SK-N-SH (cell line): ENCODE results near the gene B4GALT3. TPM values are rescaled to one million over a fixed set of nuclear protein-coding genes. Genes with fewer than 3 reads are reported as not detected.

Source experiments
- CTCF ChIA-PET: fragments of 300-600, 350-600 bp; formaldehyde crosslinking; extraction: SDS; loops from one replicate; lab custom pipeline; 2021; lab: Yijun Ruan, JAX
- POLR2A ChIA-PET: fragments of 350-600 bp; sonication (Branson Sonifier 250); formaldehyde crosslinking; extraction: SDS; loops from one replicate; lab custom pipeline; 2020; ENCODE audit warnings: antibody characterized with exemption, inconsistent platforms; lab: Yijun Ruan, JAX
- DNase-seq: peaks from one replicate; pipeline ENCODE4 v3.0.0; 2012
- H2AFZ ChIP-seq: fragments of 200-600 bp; sonication (generic); 2 replicates; pipeline ENCODE4 v1.8.1; 2016; ENCODE audit warnings: antibody characterized with exemption, mild to moderate bottlenecking, low read depth
- H3F3A ChIP-seq: fragments of 200-600 bp; sonication (generic); replicated peaks from 2 replicates; pipeline ENCODE3; 2016; ENCODE audit warnings: antibody characterized with exemption, mild to moderate bottlenecking; ENCODE audit not compliant: insufficient read depth
- H3K27ac ChIP-seq, 2 experiments: fragments of 200-500 bp in 1 of 2; fragments of 200-600 bp in 1 of 2; sonication (Bioruptor generic) in 1 of 2; sonication (generic), shearing (Covaris generic) in 1 of 2; 2 replicates each; pipeline versions ENCODE4 v1.5.1 to v1.6.1; 2014 to 2016; ENCODE audit warnings: low read depth in 2 of 2, inconsistent platforms in 1 of 2, low read length in 1 of 2, mild to moderate bottlenecking in 1 of 2, mixed read lengths in 1 of 2
- H3K27me3 ChIP-seq: fragments of 200-600 bp; sonication (generic), shearing (Covaris generic); 2 replicates; pipeline ENCODE4 v1.6.1; 2016; ENCODE audit warnings: mixed run types; ENCODE audit not compliant: insufficient read depth
- H3K36me3 ChIP-seq, 2 experiments: fragments of 200-500 bp in 1 of 2; fragments of 200-600 bp in 1 of 2; sonication (Bioruptor generic) in 1 of 2; sonication (generic) in 1 of 2; replicated peaks in 1 of 2; 2 replicates each; pipeline versions ENCODE3 to v1.5.1; 2014 to 2016; ENCODE audit warnings: low read length in 1 of 2, mild to moderate bottlenecking in 1 of 2; ENCODE audit not compliant: insufficient read depth in 2 of 2, control insufficient read depth in 1 of 2
- H3K4me1 ChIP-seq, 2 experiments: fragments of 200-500 bp in 1 of 2; fragments of 200-600 bp in 1 of 2; sonication (Bioruptor generic) in 1 of 2; sonication (generic), shearing (Covaris generic) in 1 of 2; 2 replicates each; pipeline versions ENCODE4 v1.5.1 to v1.6.1; 2014 to 2016; ENCODE audit warnings: low read depth in 1 of 2, low read length in 1 of 2, mixed run types in 1 of 2; ENCODE audit not compliant: insufficient read depth in 2 of 2, control insufficient read depth in 1 of 2
- H3K4me2 ChIP-seq: fragments of 200-600 bp; sonication (generic), shearing (Covaris generic); 2 replicates; pipeline ENCODE4 v1.6.1; 2017; ENCODE audit warnings: mixed run types
- H3K4me3 ChIP-seq, 2 experiments: fragments of 200-500 bp in 1 of 2; fragments of 200-600 bp in 1 of 2; sonication (Bioruptor generic) in 1 of 2; sonication (generic), shearing (Covaris generic) in 1 of 2; 2 replicates each; pipeline versions ENCODE4 v1.5.1 to v1.8.1; 2014 to 2016; ENCODE audit warnings: low read depth in 2 of 2, inconsistent platforms in 1 of 2, low read length in 1 of 2, mild to moderate bottlenecking in 1 of 2, mixed read lengths in 1 of 2, moderate library complexity in 1 of 2
- H3K79me2 ChIP-seq: fragments of 200-600 bp; sonication (generic); 2 replicates; pipeline ENCODE4 v1.8.1; 2017; ENCODE audit warnings: mild to moderate bottlenecking; ENCODE audit not compliant: insufficient read depth
- H3K9ac ChIP-seq: fragments of 200-600 bp; sonication (generic); 2 replicates; pipeline ENCODE4 v1.6.1; 2017; ENCODE audit warnings: mixed run types
- H3K9me2 ChIP-seq: fragments of 200-600 bp; sonication (generic); 2 replicates; pipeline ENCODE4 v1.6.1; 2017; ENCODE audit warnings: mixed run types
- H3K9me3 ChIP-seq: fragments of 200-600 bp; sonication (generic); 2 replicates; pipeline ENCODE4 v1.6.1; 2017; ENCODE audit warnings: mixed run types, mild to moderate bottlenecking, moderate library complexity
- H4K20me1 ChIP-seq: fragments of 200-600 bp; sonication (generic); 2 replicates; pipeline ENCODE4 v1.6.1; 2017; ENCODE audit warnings: mild to moderate bottlenecking, mixed run types; ENCODE audit not compliant: insufficient read depth
- ELF1 ChIP-seq: IDR thresholded peaks from 2 replicates; pipeline ENCODE4 v1.4.0; 2012
- FOSL2 ChIP-seq: IDR thresholded peaks from 2 replicates; pipeline ENCODE4 v1.4.0; 2012; ENCODE audit warnings: low read depth, mild to moderate bottlenecking, moderate library complexity, borderline replicate concordance
- FOXJ3 ChIP-seq: sonication (generic); formaldehyde crosslinking; IDR thresholded peaks from 2 replicates; pipeline ENCODE4 v1.5.1; 2020; ENCODE audit warnings: mild to moderate bottlenecking, missing genetic modification reagents
- FOXM1 ChIP-seq: IDR thresholded peaks from 2 replicates; pipeline ENCODE4 v1.4.0; 2012; ENCODE audit warnings: low read depth, mild to moderate bottlenecking
- GATA2 ChIP-seq: sonication (generic); formaldehyde crosslinking; IDR thresholded peaks from 2 replicates; pipeline ENCODE4 v1.5.0; 2020; ENCODE audit warnings: mild to moderate bottlenecking, missing genetic modification reagents
- JUND ChIP-seq: IDR thresholded peaks from 2 replicates; pipeline ENCODE4 v1.4.0; 2012
- MEF2A ChIP-seq: IDR thresholded peaks from 2 replicates; pipeline ENCODE4 v1.4.0; 2012; ENCODE audit warnings: low read depth, borderline replicate concordance
- NRF1 ChIP-seq: IDR thresholded peaks from 2 replicates; pipeline ENCODE4 v1.6.1; 2012; ENCODE audit warnings: low read depth, mild to moderate bottlenecking, low read length
- POLR2AphosphoS5 ChIP-seq: IDR thresholded peaks from 2 replicates; pipeline ENCODE4 v1.6.1; 2012; ENCODE audit warnings: low read depth, low read length
- RCOR1 ChIP-seq: fragments of 150-350 bp; IDR thresholded peaks from 2 replicates; pipeline ENCODE4 v1.6.1; 2017; ENCODE audit warnings: antibody characterized with exemption, low read length
- RFX5 ChIP-seq: IDR thresholded peaks from 2 replicates; pipeline ENCODE4 v1.6.1; 2012; ENCODE audit warnings: mild to moderate bottlenecking, improper control_type of control experiment, low read length
- RXRA ChIP-seq: IDR thresholded peaks from 2 replicates; pipeline ENCODE4 v1.4.0; 2012; ENCODE audit warnings: low read depth, mild to moderate bottlenecking, borderline replicate concordance
- SIN3A ChIP-seq: IDR thresholded peaks from 2 replicates; pipeline ENCODE4 v1.6.1; 2012; ENCODE audit warnings: low read depth, mild to moderate bottlenecking, low read length, moderate library complexity, borderline replicate concordance
- SMC3 ChIP-seq: IDR thresholded peaks from 2 replicates; pipeline ENCODE4 v1.6.1; 2012; ENCODE audit warnings: low read depth, low read length, improper control_type of control experiment
- WGBS: methylation state at CpG from one replicate; pipeline ENCODE4 v1.1.6; 2017; ENCODE audit warnings: low lambda C conversion rate; 5-methylcytosine and 5-hydroxymethylcytosine counted together
- polyA plus RNA-seq, 3 experiments: library from polyadenylated mRNA; depleted of rRNA; stranded (reverse); fragments of >200 nt; gene quantifications; 2 replicates each; pipeline ENCODE4 v1.2.3, GENCODE V29; 2012
- TF ChIP-seq, protein P1 (sequence below): IDR thresholded peaks from 2 replicates; pipeline ENCODE4 v1.4.0; 2012; ENCODE audit warnings: low read depth
- TF ChIP-seq, protein P2 (sequence below): fragments of 150-350 bp; IDR thresholded peaks from 2 replicates; pipeline ENCODE4 v1.6.1; 2017; ENCODE audit warnings: antibody characterized with exemption, low read length, low read depth, borderline replicate concordance
- TF ChIP-seq, protein P3 (sequence below): IDR thresholded peaks from 2 replicates; pipeline ENCODE4; 2012
- TF ChIP-seq, protein P4 (sequence below): fragments of 200-600 bp; sonication (generic); IDR thresholded peaks from 2 replicates; pipeline ENCODE4 v1.6.1; 2017; ENCODE audit warnings: antibody characterized with exemption, mild to moderate bottlenecking, moderate library complexity
- TF ChIP-seq, protein P5 (sequence below): IDR thresholded peaks from 2 replicates; pipeline ENCODE4 v1.4.0; 2012; ENCODE audit warnings: low read depth, borderline replicate concordance
- TF ChIP-seq, protein P6 (sequence below): fragments of 150-350 bp; IDR thresholded peaks from 2 replicates; pipeline ENCODE4 v1.6.1; 2016; ENCODE audit warnings: mild to moderate bottlenecking, low read depth, low read length

Gene B4GALT3
- polyA plus RNA-seq, 1 of the 3 experiments (the other 2 are of a cell fraction): 56.5 TPM

DNA sequence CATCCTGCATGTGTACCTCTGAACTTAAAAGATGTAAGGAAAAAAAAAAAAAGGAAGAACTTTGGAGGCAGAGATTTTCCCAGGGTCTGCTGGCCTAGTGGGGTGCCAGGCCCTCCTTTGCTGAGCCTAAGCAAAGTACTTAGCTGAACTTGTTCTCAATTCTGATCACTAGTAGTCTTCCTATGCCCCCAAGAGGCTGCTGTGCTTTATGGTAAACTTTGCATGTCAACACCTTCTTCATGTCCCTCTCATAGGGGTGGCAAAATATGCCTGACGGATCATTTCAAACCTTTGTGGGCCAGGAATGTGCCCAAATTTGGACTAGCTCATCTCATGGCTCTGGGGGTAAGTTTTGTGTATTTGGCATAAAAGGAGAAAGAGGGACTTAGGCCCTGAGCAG is 19.4 kb downstream of the B4GALT3 start:
- H3K4me3 ChIP-seq: no peak overlapping the region
- no peak overlapping the region for H3K27ac ChIP-seq
- H3K9ac ChIP-seq: no peak overlapping the region
- no peak for DNase-seq
- H3K79me2 ChIP-seq: peaks cover 33% of the 10 kb centered on the region
- no peak overlapping the region for H2AFZ ChIP-seq
- peaks cover 8% of the 10 kb centered on the region for H3F3A ChIP-seq
- no peaks in the 10 kb centered on the region for H4K20me1 ChIP-seq
- H3K4me2 ChIP-seq: no peak overlapping the region
- CTCF ChIA-PET: interaction anchor here (0.6 to 1.5 kb wide), 7 partner anchors 8 to 46 kb away, joined by 3 to 5 read pairs (median 4); partner anchors contain the start of genes NIT1, PFDN2 and PPOX
- no peaks in the 10 kb centered on the region for H3K27me3 ChIP-seq
- no peak for TF ChIP-seq FOXM1
- TF ChIP-seq FOXJ3: no peak
- TF ChIP-seq, protein P1, sequence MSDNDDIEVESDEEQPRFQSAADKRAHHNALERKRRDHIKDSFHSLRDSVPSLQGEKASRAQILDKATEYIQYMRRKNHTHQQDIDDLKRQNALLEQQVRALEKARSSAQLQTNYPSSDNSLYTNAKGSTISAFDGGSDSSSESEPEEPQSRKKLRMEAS: no peak
- TF ChIP-seq FOSL2: no peak
- TF ChIP-seq, protein P2, sequence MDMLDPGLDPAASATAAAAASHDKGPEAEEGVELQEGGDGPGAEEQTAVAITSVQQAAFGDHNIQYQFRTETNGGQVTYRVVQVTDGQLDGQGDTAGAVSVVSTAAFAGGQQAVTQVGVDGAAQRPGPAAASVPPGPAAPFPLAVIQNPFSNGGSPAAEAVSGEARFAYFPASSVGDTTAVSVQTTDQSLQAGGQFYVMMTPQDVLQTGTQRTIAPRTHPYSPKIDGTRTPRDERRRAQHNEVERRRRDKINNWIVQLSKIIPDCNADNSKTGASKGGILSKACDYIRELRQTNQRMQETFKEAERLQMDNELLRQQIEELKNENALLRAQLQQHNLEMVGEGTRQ: no peak
- TF ChIP-seq, protein P3, sequence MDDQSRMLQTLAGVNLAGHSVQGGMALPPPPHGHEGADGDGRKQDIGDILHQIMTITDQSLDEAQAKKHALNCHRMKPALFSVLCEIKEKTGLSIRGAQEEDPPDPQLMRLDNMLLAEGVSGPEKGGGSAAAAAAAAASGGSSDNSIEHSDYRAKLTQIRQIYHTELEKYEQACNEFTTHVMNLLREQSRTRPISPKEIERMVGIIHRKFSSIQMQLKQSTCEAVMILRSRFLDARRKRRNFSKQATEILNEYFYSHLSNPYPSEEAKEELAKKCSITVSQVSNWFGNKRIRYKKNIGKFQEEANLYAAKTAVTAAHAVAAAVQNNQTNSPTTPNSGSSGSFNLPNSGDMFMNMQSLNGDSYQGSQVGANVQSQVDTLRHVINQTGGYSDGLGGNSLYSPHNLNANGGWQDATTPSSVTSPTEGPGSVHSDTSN: no peak
- no peak for TF ChIP-seq JUND
- no peak for TF ChIP-seq ELF1
- TF ChIP-seq RCOR1: no peak
- TF ChIP-seq, protein P4, sequence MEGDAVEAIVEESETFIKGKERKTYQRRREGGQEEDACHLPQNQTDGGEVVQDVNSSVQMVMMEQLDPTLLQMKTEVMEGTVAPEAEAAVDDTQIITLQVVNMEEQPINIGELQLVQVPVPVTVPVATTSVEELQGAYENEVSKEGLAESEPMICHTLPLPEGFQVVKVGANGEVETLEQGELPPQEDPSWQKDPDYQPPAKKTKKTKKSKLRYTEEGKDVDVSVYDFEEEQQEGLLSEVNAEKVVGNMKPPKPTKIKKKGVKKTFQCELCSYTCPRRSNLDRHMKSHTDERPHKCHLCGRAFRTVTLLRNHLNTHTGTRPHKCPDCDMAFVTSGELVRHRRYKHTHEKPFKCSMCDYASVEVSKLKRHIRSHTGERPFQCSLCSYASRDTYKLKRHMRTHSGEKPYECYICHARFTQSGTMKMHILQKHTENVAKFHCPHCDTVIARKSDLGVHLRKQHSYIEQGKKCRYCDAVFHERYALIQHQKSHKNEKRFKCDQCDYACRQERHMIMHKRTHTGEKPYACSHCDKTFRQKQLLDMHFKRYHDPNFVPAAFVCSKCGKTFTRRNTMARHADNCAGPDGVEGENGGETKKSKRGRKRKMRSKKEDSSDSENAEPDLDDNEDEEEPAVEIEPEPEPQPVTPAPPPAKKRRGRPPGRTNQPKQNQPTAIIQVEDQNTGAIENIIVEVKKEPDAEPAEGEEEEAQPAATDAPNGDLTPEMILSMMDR: no peak
- TF ChIP-seq RFX5: no peak
- TF ChIP-seq, protein P5, sequence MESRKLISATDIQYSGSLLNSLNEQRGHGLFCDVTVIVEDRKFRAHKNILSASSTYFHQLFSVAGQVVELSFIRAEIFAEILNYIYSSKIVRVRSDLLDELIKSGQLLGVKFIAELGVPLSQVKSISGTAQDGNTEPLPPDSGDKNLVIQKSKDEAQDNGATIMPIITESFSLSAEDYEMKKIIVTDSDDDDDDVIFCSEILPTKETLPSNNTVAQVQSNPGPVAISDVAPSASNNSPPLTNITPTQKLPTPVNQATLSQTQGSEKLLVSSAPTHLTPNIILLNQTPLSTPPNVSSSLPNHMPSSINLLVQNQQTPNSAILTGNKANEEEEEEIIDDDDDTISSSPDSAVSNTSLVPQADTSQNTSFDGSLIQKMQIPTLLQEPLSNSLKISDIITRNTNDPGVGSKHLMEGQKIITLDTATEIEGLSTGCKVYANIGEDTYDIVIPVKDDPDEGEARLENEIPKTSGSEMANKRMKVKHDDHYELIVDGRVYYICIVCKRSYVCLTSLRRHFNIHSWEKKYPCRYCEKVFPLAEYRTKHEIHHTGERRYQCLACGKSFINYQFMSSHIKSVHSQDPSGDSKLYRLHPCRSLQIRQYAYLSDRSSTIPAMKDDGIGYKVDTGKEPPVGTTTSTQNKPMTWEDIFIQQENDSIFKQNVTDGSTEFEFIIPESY: no peak
- no peak for TF ChIP-seq SIN3A
- TF ChIP-seq NRF1: no peak
- TF ChIP-seq POLR2AphosphoS5: no peak
- TF ChIP-seq MEF2A: no peak
- TF ChIP-seq, protein P6, sequence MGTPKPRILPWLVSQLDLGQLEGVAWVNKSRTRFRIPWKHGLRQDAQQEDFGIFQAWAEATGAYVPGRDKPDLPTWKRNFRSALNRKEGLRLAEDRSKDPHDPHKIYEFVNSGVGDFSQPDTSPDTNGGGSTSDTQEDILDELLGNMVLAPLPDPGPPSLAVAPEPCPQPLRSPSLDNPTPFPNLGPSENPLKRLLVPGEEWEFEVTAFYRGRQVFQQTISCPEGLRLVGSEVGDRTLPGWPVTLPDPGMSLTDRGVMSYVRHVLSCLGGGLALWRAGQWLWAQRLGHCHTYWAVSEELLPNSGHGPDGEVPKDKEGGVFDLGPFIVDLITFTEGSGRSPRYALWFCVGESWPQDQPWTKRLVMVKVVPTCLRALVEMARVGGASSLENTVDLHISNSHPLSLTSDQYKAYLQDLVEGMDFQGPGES: no peak
- no peak for TF ChIP-seq RXRA
- TF ChIP-seq GATA2 (CRISPR knock-in tag): no peak
- TF ChIP-seq SMC3: no peak
- peaks cover 4 to 42% of the 10 kb centered on the region in 2 experiments for H3K36me3 ChIP-seq
- H3K4me1 ChIP-seq: peaks cover 0 to 31% of the 10 kb centered on the region in 2 experiments; a peak in 3 of 4 replicates
- POLR2A ChIA-PET: interaction anchor here (0.7 kb wide), 1 partner anchor 433 kb away, joined by 6 read pairs; no protein-coding TSS in a partner anchor
- H3K9me3 ChIP-seq: no peaks in the 10 kb centered on the region
- 89% methylated on average over 1 of the region's 1 CpG for WGBS
- H3K9me2 ChIP-seq: no peaks in the 10 kb centered on the region
